Fibroblast of villous mesenchyme (primary cell): Measurements from ENCODE around the gene OR5B3. TPM values are rescaled to one million over a fixed set of nuclear protein-coding genes. Genes with fewer than 3 reads are reported as not detected.
A peak's percentile ranks its signal among the peaks of the same experiment; 100 is the strongest.
"Not testable (repeated sequence)": the region's sequence is repeated elsewhere in the genome, so short reads cannot be mapped to it uniquely, and the experiment has no call there.

Source experiments
- DNase-seq: peaks from one replicate; pipeline ENCODE4 v3.0.0-alpha.2; 2010; ENCODE audit warnings: low read depth
- H3K4me3 ChIP-seq: 2 replicates; pipeline ENCODE4 v1.5.1; 2011; ENCODE audit warnings: low read depth, mild to moderate bottlenecking, low read length
- total RNA-seq: library from RNA; depleted of rRNA; stranded (reverse); fragments of >200 nt; gene quantifications from 2 replicates; pipeline ENCODE4 v1.2.3, GENCODE V29; 2012
- TF ChIP-seq, protein P1 (sequence below): IDR thresholded peaks from 2 replicates; pipeline ENCODE4 v1.5.1; 2012; ENCODE audit warnings: low read depth, mild to moderate bottlenecking, low read length; ENCODE audit not compliant: insufficient read depth

The OR5B3 gene
- total RNA-seq, 1 donor: not detected

DNA sequence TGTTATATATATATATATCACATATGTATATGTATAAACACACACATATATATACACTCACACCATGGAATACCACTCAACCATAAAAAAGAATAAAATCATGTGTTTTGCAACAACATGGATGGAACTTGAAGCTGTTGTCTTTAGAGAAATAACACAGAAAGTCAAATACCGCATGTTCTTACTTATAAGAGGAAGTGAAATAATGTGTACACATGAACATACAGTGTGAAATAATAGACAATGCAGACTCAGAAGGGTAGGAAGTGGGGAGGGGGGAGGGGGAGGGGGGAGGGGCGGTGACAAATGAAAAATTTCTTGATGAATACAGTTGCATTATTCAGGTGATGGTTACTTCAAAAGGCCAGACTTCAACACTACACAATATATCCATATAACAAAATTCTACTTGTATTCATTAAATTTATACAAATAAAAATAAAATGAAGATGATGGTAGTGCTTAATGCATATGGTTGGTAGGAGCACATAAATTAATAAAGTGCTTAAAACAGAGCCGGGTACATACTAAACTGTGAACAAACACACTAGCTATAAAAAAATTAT lies 27.0 kb upstream of the OR5B3 start:
- TF ChIP-seq, protein P1, sequence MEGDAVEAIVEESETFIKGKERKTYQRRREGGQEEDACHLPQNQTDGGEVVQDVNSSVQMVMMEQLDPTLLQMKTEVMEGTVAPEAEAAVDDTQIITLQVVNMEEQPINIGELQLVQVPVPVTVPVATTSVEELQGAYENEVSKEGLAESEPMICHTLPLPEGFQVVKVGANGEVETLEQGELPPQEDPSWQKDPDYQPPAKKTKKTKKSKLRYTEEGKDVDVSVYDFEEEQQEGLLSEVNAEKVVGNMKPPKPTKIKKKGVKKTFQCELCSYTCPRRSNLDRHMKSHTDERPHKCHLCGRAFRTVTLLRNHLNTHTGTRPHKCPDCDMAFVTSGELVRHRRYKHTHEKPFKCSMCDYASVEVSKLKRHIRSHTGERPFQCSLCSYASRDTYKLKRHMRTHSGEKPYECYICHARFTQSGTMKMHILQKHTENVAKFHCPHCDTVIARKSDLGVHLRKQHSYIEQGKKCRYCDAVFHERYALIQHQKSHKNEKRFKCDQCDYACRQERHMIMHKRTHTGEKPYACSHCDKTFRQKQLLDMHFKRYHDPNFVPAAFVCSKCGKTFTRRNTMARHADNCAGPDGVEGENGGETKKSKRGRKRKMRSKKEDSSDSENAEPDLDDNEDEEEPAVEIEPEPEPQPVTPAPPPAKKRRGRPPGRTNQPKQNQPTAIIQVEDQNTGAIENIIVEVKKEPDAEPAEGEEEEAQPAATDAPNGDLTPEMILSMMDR: no peak

DNA sequence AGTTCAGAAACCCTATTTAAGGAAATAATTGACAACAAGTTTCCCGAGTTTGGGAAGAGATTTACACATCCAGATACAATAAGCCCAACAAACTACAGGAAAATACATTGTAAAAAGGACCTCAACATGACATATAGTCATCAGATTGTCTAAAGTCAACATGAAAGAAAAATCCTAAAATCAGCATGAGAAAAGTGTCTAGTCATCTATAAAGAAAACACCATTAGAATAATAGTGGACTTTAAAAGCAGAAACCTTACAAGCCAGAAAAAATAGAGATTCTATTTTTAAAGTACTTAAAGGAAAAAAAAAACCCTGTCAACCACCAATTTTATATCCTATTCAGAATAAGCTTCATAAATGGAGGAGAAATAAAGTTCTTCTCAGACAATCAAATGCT lies 22.6 kb upstream of the OR5B3 start:
- TF ChIP-seq, protein P1: no peak
- no peak overlapping the region for H3K4me3 ChIP-seq
- DNase-seq: no peak

More for the DNA sequence above, 27.0 kb upstream of the OR5B3 start:
- no peak overlapping the region for H3K4me3 ChIP-seq
- DNase-seq: no peak

- no peak for DNase-seq
- TF ChIP-seq, protein P1: no peak
- no peak within 1 kb of the TSS for H3K4me3 ChIP-seq
These were observed 21.3 kb upstream of the OR5B3 start, which contains the start of gene OR5B2 for GRCh38 chr11:58428021-58428420. Gene OR5B2 (minus strand): TSS chr11:58428121. CDS start chr11:58423261, 4,860 bp downstream.

DNA sequence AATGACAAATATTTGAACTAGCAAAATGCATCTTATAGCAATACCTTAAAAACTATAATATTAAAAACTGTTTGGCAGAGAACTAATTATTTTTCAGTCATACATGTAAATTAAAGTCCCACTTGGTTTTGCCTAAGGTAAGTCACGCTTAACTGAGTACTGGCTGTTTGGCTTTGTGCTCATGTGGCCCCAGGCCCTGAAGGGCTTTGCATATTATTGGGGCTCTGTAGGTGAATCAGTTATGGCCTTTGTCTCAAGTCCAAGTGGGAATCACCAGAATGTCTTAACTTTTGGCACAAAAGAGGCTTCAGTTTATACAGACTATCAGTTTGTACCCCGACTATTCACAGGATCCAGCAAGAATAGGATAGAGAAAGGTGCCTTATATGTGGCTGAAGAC lies 7.1 kb downstream of the OR5B3 start:
- not testable (repeated sequence) for DNase-seq

GRCh38 chr11:58395581-58395980 lies 11.1 kb downstream of the OR5B3 start:
- TF ChIP-seq, protein P1: no peak
- no peak for DNase-seq
- no peak overlapping the region for H3K4me3 ChIP-seq

More for the DNA sequence above, 7.1 kb downstream of the OR5B3 start:
- H3K4me3 ChIP-seq: not testable (repeated sequence)

GRCh38 chr11:58394195-58394594 lies 12.5 kb downstream of the OR5B3 start:
- TF ChIP-seq, protein P1: no peak
- H3K4me3 ChIP-seq: no peak overlapping the region

DNA sequence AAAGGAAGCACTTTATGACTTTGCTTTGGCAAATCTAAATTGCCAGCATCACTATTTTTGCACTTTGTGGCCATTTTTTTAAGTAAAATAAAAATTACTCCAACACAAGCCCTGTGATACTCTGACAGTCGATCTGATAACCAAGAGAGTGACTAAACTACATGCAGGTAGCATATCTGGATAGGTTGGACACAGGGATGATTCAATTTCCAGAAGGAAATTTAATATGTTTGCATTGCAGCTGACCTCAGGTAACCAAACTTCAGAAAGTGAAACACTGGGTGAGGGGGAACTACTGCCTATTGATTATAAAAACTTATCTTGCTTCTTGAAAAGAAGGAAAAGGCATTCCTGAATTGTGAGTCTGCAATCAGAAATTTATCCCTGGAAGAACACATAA lies 13.9 kb downstream of the OR5B3 start:
- TF ChIP-seq, protein P1: no peak
- H3K4me3 ChIP-seq: no peak overlapping the region
- no peak for DNase-seq

More at GRCh38 chr11:58394195-58394594, 12.5 kb downstream of the OR5B3 start:
- DNase-seq: peak; percentile 48
